Stimulated activated CD8-positive, alpha-beta memory T cell treated with anti-CD3 and anti-CD28 coated beads, Interleukin-15, amount 100 ng/mL, for 4 hours (primary cell): ENCODE measurements around the gene PLD3.
"Not testable (repeated sequence)": the region's sequence is repeated elsewhere in the genome, so short reads cannot be mapped to it uniquely, and the experiment has no call there.

Experiments
- DNase-seq, 2 donors: peaks; one replicate each; pipeline ENCODE4 v3.0.0-alpha.2; 2020; ENCODE audit warnings: low read depth in 2 of 2

The PLD3 gene

GRCh38 chr19:40365010-40365409, 16.5 kb downstream of the PLD3 start:
- no peak for DNase-seq

DNA sequence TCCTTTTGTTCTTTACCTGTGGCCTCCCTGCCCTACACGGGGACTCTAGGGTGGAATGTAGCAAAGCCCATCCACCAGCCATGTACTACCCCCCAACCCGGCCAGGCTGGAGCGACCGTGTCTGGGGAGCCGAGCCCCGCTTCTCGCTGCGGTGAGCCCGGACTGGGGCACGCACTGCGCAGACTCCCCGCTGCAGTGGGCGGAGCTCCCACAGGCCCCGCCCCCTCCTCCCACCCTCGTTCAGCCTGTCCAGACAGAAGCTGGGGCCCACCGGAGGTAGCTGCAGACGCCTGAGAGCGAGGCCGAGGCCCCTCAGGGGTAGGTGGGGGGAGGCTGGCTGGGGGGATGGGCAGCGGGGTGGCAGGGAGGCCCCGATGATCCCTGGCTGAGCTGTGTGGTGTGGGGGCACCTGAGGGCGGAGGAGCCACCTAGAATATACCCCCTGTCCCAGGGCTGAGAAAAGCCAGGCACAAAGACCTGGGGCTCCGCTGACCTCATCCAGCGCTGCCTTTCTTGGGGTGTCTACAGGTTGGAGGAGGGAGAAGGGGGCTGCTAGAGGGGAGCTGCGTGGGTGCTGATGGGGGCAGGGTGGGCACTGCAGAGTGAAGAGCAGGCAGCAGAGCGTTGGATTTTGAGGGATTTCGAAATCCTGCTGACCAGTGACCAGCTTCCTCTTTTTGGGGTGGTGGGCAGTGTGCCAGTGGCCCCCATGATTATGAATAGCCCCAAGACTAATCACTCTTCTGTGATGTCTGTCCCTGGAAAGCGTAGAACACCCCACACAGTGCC, 17.3 kb downstream of the PLD3 start:
- DNase-seq: no peak

- no peak for DNase-seq
These were observed 18.4 kb downstream of the PLD3 start for GRCh38 chr19:40366697-40367561.

DNA sequence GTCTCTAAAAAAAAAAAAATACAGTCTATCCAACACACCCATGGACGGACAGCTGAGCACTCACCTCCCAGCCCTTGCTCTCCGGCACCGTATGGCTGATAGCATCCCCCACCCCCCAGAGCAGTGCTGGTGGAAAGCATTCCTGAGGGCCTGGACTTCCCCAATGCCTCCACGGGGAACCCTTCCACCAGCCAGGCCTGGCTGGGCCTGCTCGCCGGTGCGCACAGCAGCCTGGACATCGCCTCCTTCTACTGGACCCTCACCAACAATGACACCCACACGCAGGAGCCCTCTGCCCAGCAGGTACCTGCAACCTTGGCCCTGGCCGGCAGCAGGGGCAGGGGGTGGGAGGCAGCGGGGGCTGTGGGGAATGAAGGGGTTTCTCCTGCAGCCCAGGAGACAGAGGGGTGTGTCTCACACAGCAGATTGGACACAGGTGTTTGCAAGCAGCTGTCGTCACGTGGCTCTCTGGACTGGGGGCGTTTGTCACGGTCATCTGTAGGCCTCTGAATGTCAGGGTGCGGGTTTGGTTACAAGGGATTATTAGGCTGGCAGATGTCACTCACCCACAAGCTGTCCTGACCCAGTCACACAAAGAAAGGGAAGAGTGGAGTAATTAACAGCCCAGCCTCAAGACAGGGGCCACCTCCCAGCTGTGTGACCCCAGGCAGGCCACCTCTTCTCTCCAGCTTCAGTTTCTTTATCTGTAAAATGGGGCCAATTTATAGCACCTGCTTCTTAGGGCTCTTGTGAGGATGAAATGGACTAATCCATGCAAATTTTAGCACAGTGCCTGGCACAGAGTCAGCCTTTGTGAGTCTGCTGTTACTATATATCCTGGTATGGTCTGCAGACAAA, 19.3 kb downstream of the PLD3 start:
- no peak for DNase-seq

GRCh38 chr19:40369797-40370196, 21.3 kb downstream of the PLD3 start:
- DNase-seq: no peak

DNA sequence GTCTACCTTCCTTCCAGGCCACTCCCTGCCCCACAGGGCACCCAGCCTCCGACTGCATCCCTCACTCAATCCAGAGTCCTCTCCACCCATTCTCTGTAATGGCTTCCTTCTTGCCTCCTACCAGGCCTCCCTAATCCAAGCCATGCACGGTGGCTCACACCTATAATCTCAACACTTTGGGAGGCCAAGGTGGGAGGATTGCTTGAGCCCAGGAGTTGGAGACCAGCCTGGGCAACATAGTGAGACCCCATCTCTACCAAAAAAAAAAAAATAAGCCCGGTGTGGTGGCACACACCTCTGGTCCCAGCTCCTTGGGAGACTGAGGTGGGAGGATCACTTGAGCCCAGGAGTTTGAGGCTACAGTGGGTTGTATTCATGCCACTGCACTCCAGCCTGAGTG, 21.8 kb downstream of the PLD3 start:
- DNase-seq: not testable (repeated sequence)

- DNase-seq: no peak
These were observed 22.7 kb downstream of the PLD3 start for GRCh38 chr19:40370997-40371801.

GRCh38 chr19:40371802-40372122, 23.3 kb downstream of the PLD3 start:
- DNase-seq: no peak

DNA sequence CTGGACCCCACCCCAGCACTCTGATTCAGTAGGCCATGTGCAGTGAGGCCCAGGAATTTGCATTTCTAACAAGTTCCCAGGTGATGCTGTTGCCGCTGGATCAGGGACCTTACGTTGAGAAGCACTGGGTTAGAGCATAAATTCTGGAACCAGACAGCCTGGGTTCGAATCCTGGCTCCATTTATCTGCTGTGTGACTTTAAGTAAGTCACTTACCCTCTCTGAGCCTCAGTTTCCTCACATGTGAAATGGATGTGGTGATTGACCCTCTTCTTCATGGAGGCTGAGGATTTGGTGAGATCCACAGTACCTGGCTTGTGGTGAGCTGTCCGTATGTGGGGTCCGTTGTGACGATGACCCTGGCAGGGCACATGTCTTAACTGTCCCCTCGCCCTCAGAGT, 25.6 kb downstream of the PLD3 start:
- DNase-seq: no peak

- DNase-seq: no peak
These were observed 27.9 kb downstream of the PLD3 start for GRCh38 chr19:40376286-40376862.

DNA sequence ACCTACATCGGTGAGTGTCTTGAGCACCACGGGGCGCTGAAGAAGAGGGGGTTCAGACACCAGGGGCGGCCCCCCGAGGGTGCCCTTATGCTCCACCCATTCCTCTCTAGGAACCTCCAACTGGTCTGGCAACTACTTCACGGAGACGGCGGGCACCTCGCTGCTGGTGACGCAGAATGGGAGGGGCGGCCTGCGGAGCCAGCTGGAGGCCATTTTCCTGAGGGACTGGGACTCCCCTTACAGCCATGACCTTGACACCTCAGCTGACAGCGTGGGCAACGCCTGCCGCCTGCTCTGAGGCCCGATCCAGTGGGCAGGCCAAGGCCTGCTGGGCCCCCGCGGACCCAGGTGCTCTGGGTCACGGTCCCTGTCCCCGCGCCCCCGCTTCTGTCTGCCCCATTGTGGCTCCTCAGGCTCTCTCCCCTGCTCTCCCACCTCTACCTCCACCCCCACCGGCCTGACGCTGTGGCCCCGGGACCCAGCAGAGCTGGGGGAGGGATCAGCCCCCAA, 29.4 kb downstream of the PLD3 start:
- DNase-seq: no peak

GRCh38 chr19:40378509-40378908, 30.0 kb downstream of the PLD3 start:
- DNase-seq: no peak

DNA sequence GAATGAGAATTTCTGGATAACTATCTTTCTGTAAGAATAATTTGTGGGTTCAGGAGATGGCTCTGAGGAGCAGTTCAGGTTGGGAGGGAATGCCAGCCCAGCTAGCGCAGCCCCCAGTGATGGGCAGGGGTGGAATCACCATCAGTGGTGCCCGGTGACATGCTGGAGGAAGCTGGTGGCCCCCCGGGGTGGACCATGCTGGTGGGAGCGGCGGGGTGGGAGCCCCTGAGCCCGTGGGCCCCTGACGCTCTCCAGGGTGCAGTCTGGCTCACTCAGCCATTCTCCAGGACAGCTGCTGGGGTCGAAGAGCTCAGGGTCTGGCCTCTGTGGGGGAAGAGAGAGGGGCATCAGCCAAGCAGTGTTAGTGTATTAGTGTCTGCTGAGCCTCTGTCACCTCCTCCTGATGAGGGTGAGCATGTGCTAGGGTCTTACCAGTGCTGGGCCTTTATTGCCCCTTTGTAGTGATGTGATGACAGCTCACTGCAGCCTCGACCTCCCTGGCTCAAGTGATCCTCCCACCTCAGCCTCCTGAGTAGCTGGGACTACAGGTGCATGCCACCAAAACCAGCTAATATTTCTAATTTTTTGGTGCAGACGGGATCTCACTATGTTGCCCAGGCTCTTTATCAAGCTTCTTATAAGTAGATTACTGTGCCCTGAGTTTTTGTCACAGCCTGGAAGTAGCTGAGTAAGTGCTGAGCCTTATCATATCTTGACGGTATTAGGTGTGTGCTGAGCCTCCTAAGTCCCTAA, 31.1 kb downstream of the PLD3 start:
- DNase-seq: no peak

GRCh38 chr19:40380199-40381037, 31.9 kb downstream of the PLD3 start:
- no peak for DNase-seq

DNA sequence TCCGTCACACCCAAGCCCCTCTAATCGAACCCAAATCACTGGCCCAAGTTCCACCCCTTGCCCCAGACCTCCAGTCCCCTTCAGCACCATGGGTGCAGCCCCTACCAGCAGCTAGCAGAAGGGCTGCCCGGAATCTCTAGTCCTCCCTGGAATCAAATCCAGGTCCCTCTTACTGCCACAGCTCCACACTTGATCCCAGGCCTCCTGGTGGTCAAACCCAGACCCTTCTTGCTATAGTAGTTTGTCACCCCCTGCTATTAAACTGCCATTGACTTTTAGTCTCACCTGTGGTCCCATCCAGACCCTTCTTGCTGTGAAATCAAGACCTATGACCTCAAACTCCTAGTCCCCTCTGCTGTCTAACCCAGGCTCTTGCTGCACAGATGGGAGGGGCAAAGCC, 32.8 kb downstream of the PLD3 start:
- no peak for DNase-seq

DNA sequence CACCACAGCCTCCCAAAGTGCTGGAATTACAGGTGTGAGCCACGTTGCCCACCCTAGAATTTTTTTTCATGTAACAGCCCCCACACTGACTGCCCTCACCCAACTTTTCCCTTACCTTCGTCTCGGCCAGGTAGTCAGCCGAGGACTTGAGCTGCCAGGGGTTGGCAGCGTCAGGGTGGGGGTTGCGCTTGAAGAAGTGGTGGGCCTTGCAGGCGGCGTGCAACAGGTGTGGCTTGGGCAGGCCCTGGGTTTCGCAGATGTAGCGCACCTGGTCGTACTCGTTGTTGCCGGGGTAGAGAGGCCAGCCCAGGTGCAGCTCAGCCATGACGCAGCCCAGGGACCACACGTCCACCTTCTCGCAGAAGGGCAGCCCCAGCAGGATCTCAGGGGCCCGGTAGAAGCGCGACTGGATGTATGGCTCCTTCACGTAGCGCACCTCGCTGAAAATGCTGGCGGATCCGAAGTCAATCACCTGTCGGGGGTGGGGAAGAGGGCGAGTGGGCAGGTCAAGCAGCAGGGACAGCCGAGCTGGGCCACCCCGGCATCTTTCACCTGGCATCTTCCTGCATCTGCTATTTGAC, 35.3 kb downstream of the PLD3 start:
- no peak for DNase-seq

- DNase-seq: no peak
These were observed 38.7 kb downstream of the PLD3 start for GRCh38 chr19:40387155-40387554.

- no peak for DNase-seq
These were observed 40.0 kb downstream of the PLD3 start for GRCh38 chr19:40388481-40388880.
